SH-SY5Y (cell line): ENCODE results near the gene POLDIP2.

Experiments used
- GATA2 ChIP-seq: IDR thresholded peaks from 2 replicates; pipeline ENCODE4 v1.6.1; 2011; ENCODE audit warnings: mild to moderate bottlenecking, low read depth, low read length
- GATA3 ChIP-seq: IDR thresholded peaks from 2 replicates; pipeline ENCODE4 v1.6.1; 2011; ENCODE audit warnings: low read depth, mild to moderate bottlenecking, low read length, moderate library complexity

DNA sequence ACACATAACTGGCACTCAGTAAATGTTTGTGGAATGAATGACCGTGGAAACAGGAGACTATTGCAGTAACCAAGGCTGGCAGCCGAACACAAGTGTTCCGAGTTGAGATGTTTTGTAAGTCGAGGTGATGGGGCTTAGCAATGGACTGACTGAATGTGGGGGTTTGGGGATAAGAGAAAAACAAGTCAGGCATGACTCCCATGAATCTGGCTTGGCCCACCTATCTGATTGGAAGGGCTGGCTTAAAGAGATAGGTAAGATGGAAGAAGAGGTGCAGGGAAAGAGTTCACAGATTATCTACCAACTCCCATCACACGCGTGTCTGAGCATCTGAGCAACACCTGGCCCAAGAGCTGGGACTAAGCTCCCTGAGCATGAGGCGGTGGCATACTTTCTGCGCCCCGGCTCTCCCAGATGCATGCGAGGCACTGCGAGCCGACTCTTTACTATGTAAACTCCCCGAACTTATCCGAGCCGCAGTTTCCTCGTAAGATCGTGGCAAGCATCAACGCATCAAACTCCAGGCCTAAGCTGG is 22.6 kb downstream of the POLDIP2 start:
- TF ChIP-seq GATA2 (no peak), GATA3 (no peak)
